Measurements from ENCODE around the gene GIGYF1. TPM values are rescaled to one million over a fixed set of nuclear protein-coding genes. Genes with fewer than 3 reads are reported as not detected.

GIGYF1 gene
- total and polyA plus RNA-seq, 2 of the 4 experiments (the other 2 are of a cell fraction) = 3.0 to 10.7 TPM

DNA sequence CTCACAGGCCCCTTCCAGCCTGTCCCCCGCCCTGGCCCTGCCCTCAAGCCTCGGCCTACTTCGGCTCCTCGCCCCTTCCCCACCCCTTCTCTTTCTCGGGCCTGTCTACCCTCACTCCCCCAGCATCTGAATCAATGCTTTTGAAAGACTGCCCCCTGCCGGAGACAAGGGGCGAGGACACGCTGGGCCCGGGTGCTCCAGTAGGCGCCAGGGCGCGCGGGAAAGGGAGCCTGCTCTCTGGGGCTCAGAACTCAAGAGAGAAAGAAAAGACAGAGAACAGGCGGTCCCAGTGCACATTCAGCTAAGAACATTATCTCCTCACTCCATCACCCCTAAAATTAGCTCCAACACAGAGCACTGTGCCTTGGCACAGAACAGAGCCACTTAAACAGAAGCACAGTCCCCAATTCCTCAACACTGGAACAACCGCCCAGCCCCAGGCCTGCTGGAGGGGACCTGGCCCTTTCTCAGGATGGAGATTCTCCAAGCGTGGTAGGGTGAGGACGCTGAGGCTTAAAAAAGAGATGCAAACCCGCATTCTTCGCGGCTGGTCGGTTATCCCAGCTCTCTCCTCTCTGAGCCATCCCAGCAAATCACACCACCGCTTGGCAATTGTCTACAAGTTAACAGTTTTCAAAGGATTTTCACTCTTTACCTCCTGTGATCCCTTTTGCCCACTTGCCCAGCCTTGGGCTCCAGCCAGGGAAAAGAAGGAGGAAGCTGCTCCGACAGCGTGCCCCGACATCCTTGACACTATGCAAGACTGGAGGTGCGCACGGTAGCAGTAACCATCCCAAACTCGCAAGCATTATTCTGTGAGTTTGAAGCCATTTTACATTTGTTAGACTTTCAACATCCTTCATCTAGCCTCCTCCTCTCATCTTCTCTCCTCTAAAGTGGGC is 2.1 kb downstream of the GIGYF1 start (continued):
- TF ChIP-seq CHD1 (IDR thresholded peaks at IDR 0.05; ENCODE audit: low read depth, low read length) = no peak
- no peak for TF ChIP-seq RCOR1 (IDR thresholded peaks at IDR 0.05; ENCODE audit: insufficient replicate concordance, low read length)
- TF ChIP-seq BHLHE40 (IDR thresholded peaks at IDR 0.05; ENCODE audit: low read depth, low read length) = no peak

Measured in IMR-90 (cell line).